ENCODE results near the gene VCP.

The VCP gene

GRCh38 chr9:35070823-35071813 is 1.3 kb downstream of the VCP start:
- peak overlapping the region; percentile 79 for H3K4me2 ChIP-seq (ENCODE audit: low read length)
- H3K36me3 ChIP-seq (ENCODE audit: control insufficient read depth, low read length): peaks cover 94% of the 10 kb centered on the region
- H3F3A ChIP-seq (ENCODE audit: control insufficient read depth, insufficient read depth): peaks cover 12% of the 10 kb centered on the region
- peak overlapping the region; percentile 91 for H3K27ac ChIP-seq (ENCODE audit: low read depth, low read length)
- peaks cover 59% of the 10 kb centered on the region for H3K79me2 ChIP-seq (ENCODE audit: control insufficient read depth, low read length)
- H3K4me1 ChIP-seq (ENCODE audit: control insufficient read depth, low read length): peaks cover 23% of the 10 kb centered on the region
- peaks cover 46% of the 10 kb centered on the region for H4K20me1 ChIP-seq (ENCODE audit: control insufficient read depth, insufficient read depth, low read depth, low read length)
- no peaks in the 10 kb centered on the region for H3K9me2 ChIP-seq (replicated peaks; ENCODE audit: control insufficient read depth, low read length)
- no peaks in the 10 kb centered on the region for H3K27me3 ChIP-seq (ENCODE audit: control insufficient read depth, low read length)
- no peak for TF ChIP-seq EZH2phosphoT487 (IDR thresholded peaks at IDR 0.05; ENCODE audit: borderline replicate concordance, low read length)
- no peak for TF ChIP-seq CTCF (IDR thresholded peaks at IDR 0.05; ENCODE audit: low read depth, low read length, poor library complexity, severe bottlenecking)
- peak overlapping the region; percentile 92 for H3K4me3 ChIP-seq (ENCODE audit: low read length)
- H3K9me3 ChIP-seq (ENCODE audit: control insufficient read depth, insufficient read depth, low read length): no peaks in the 10 kb centered on the region

GRCh38 chr9:35069020-35069419 is 3.4 kb downstream of the VCP start:
- peaks cover 23% of the 10 kb centered on the region for H3K4me1 ChIP-seq (ENCODE audit: control insufficient read depth, low read length)
- TF ChIP-seq EZH2phosphoT487 (IDR thresholded peaks at IDR 0.05; ENCODE audit: borderline replicate concordance, low read length) (no peak), CTCF (IDR thresholded peaks at IDR 0.05; ENCODE audit: low read depth, low read length, poor library complexity, severe bottlenecking) (no peak)
- peaks cover 46% of the 10 kb centered on the region for H4K20me1 ChIP-seq (ENCODE audit: control insufficient read depth, insufficient read depth, low read depth, low read length)
- H3F3A ChIP-seq (ENCODE audit: control insufficient read depth, insufficient read depth): peaks cover 12% of the 10 kb centered on the region
- H3K36me3 ChIP-seq (ENCODE audit: control insufficient read depth, low read length): peaks cover 94% of the 10 kb centered on the region
- no peak overlapping the region for H3K27ac ChIP-seq (ENCODE audit: low read depth, low read length)
- no peaks in the 10 kb centered on the region for H3K9me2 ChIP-seq (replicated peaks; ENCODE audit: control insufficient read depth, low read length)
- no peaks in the 10 kb centered on the region for H3K27me3 ChIP-seq (ENCODE audit: control insufficient read depth, low read length)
- peaks cover 59% of the 10 kb centered on the region for H3K79me2 ChIP-seq (ENCODE audit: control insufficient read depth, low read length)
- no peak overlapping the region; the same call in 1 of the 2 replicates for H3K4me2 ChIP-seq (ENCODE audit: low read length)
- no peaks in the 10 kb centered on the region for H3K9me3 ChIP-seq (ENCODE audit: control insufficient read depth, insufficient read depth, low read length)
- no peak overlapping the region for H3K4me3 ChIP-seq (ENCODE audit: low read length)

GRCh38 chr9:35067056-35067455 is 5.4 kb downstream of the VCP start:
- Histone ChIP-seq H3K4me3 (ENCODE audit: low read length) (no peak overlapping the region), H3K9me2 (replicated peaks; ENCODE audit: control insufficient read depth, low read length) (no peaks in the 10 kb centered on the region), H3K36me3 (ENCODE audit: control insufficient read depth, low read length) (peaks cover 98% of the 10 kb centered on the region), H3K79me2 (ENCODE audit: control insufficient read depth, low read length) (peaks cover 56% of the 10 kb centered on the region), H3K4me1 (ENCODE audit: control insufficient read depth, low read length) (peaks cover 15% of the 10 kb centered on the region), H3K27me3 (ENCODE audit: control insufficient read depth, low read length) (no peaks in the 10 kb centered on the region), H3F3A (ENCODE audit: control insufficient read depth, insufficient read depth) (peaks cover 5% of the 10 kb centered on the region), H3K4me2 (ENCODE audit: low read length) (no peak overlapping the region), H3K27ac (ENCODE audit: low read depth, low read length) (no peak overlapping the region), H3K9me3 (ENCODE audit: control insufficient read depth, insufficient read depth, low read length) (no peaks in the 10 kb centered on the region), H4K20me1 (ENCODE audit: control insufficient read depth, insufficient read depth, low read depth, low read length) (peaks cover 46% of the 10 kb centered on the region)
- no peak for TF ChIP-seq EZH2phosphoT487 (IDR thresholded peaks at IDR 0.05; ENCODE audit: borderline replicate concordance, low read length)
- no peak for TF ChIP-seq CTCF (IDR thresholded peaks at IDR 0.05; ENCODE audit: low read depth, low read length, poor library complexity, severe bottlenecking)
